Adrenal gland (tissue), 12 donors: ENCODE data around the gene MAST4. TPM values are rescaled to one million over a fixed set of nuclear protein-coding genes. Genes with fewer than 3 reads are reported as not detected.

Experiments
- DNase-seq, 7 donors: peaks; one replicate each; pipeline ENCODE4 v3.0.0-alpha.2; 2019 to 2020
- H3K27ac ChIP-seq, 5 donors: fragments of 200-600 bp; sonication (generic) in 4 of 5; 1 replicate in 3 of 5; 2 replicates in 2 of 5; pipeline versions ENCODE4 v1.5.1 to v1.8.0; 2016 to 2020; ENCODE audit warnings: mild to moderate bottlenecking in 1 of 5
- H3K27me3 ChIP-seq: fragments of 200-600 bp; 2 replicates; pipeline ENCODE4 v1.8.0; 2021
- H3K36me3 ChIP-seq, 2 donors: fragments of 200-600 bp; replicated peaks in 1 of 2; 1 replicate in 1 of 2; 2 replicates in 1 of 2; pipeline versions ENCODE4 v1.5.1 to v1.8.0; 2018 to 2022
- H3K4me1 ChIP-seq, 2 donors: fragments of 200-600 bp; replicated peaks in 1 of 2; 1 replicate in 1 of 2; 2 replicates in 1 of 2; pipeline versions ENCODE4 v1.5.1 to v1.8.0; 2018 to 2021
- H3K4me3 ChIP-seq, 4 donors: fragments of 200-600 bp; sonication (generic) in 3 of 4; one replicate each; pipeline ENCODE4 v1.5.1; 2016 to 2018
- H3K9me3 ChIP-seq, 3 donors: fragments of 200-600 bp; sonication (generic) in 1 of 3; replicated peaks in 1 of 3; 1 replicate in 2 of 3; 2 replicates in 1 of 3; pipeline versions ENCODE4 v1.5.1 to v1.8.0; 2016 to 2021
- CTCF ChIP-seq, 6 experiments: fragments of 450-650 bp in 4 of 6; fragments of 200-600 bp in 2 of 6; sonication (generic) in 1 of 6; IDR thresholded peaks; 1 replicate in 5 of 6; 2 replicates in 1 of 6; pipeline versions ENCODE4 v1.5.1 to v1.8.0; 2016 to 2021; ENCODE audit warnings: antibody characterized with exemption in 6 of 6, mild to moderate bottlenecking in 2 of 6, moderate library complexity in 1 of 6
- POLR2A ChIP-seq, 2 donors: fragments of 450-650 bp; IDR thresholded peaks; one replicate each; pipeline ENCODE4 v1.6.1; 2017; ENCODE audit warnings: antibody characterized with exemption in 2 of 2, mild to moderate bottlenecking in 2 of 2, moderate library complexity in 1 of 2
- WGBS, 4 donors: extraction: QIAGEN DNeasy Blood & Tissue Kit in 2 of 4; methylation state at CpG; one replicate each; pipeline versions ENCODE4 v1.1.5 to v1.1.7; 2013 to 2017; 5-methylcytosine and 5-hydroxymethylcytosine counted together
- intact Hi-C, 2 donors: fragments of 100-400 bp; cut with DNase I; formaldehyde crosslinking; loops; one replicate each; pipeline versions ENCODE4 v1.14.1 to v1.15.0; 2022 to 2023
- polyA plus RNA-seq, 3 donors: library from polyadenylated mRNA; stranded (reverse); fragments of 200-250 nt in 2 of 3; fragments of 350-450 nt in 1 of 3; fragmentation: Illumina TruSeq in 1 of 3; extraction: RNeasy Lipid Tissue Mini Kit (QIAGEN cat#74804) in 1 of 3; gene quantifications; one replicate each; pipeline ENCODE4 v1.2.3, GENCODE V29; 2013 to 2014
- total RNA-seq, 9 donors: library from RNA; depleted of rRNA in 4 of 9; stranded (reverse); fragments of >200 nt in 4 of 9; fragments of 120-200 nt in 1 of 9; fragmentation: NEBNext Ultra II Directional in 1 of 9; extraction: Animal tissue kit (Norgen Biotek cat#: 25700) in 1 of 9; gene quantifications; one replicate each; pipeline versions ENCODE4 v1.1.0 to v1.2.4, GENCODE V29; 2013 to 2023
- donor health status: healthy with polysubstance abuse.
- donor health status: Bipolar disorder and iron deficiency.
- donor health status: DM: yes; HTN: yes; CAD: no.
- donor health status: DM: no; HTN: no; CAD: no.
- donor health status: DM: no; HTN: no; CAD: no.
- donor health status: DM: yes; HTN: yes; CAD: no.

MAST4 gene
- total and polyA plus RNA-seq, 12 donors, result 12.3 to 95.0 (median 42.8) TPM

DNA sequence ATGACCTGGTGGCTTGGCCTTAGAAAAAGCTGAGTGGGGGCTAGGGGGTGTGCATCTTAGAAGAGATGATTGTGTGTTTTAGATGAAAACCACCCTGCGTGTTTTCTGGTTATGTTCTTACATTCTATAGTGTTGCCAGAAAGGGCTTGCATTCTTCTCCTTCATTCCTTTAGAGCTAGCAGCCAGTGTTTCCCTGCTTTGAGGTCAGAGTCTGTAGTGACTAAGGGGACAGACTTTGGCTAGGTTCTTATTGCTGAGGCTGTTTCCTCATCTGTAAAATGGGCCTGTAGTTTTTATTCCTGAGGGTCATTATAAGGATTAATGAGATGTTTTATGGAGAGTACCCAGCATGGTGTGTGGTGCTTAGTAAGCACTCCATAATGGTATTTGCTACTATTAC, 6.4 kb downstream of the MAST4 start:
- DNase-seq, result no peak
- TF ChIP-seq CTCF (IDR thresholded peaks at IDR 0.05), result no peak
- no peak for TF ChIP-seq POLR2A (IDR thresholded peaks at IDR 0.05)
- no peaks in the 10 kb centered on the region for H3K27me3 ChIP-seq
- peaks cover under 1 to 9% of the 10 kb centered on the region in 2 donors for H3K4me1 ChIP-seq
- H3K27ac ChIP-seq, result no peak overlapping the region
- WGBS, 4 donors, result 94 to 100% (median 100%) methylated on average over 1 of the region's 1 CpG
- H3K4me3 ChIP-seq, result no peak overlapping the region
- H3K36me3 ChIP-seq, result no peaks in the 10 kb centered on the region
- intact Hi-C loops, result no loop called here
- H3K9me3 ChIP-seq, result no peaks in the 10 kb centered on the region

GRCh38 chr5:66603164-66603563, 7.0 kb downstream of the MAST4 start:
- Histone ChIP-seq H3K27ac (no peak overlapping the region), H3K4me3 (no peak overlapping the region), H3K9me3 (no peaks in the 10 kb centered on the region), H3K27me3 (no peaks in the 10 kb centered on the region), H3K4me1 (peaks cover 0 to 4% of the 10 kb centered on the region in 2 donors), H3K36me3 (no peaks in the 10 kb centered on the region)
- WGBS, 4 donors, result 90 to 96% (median 95%) methylated on average over 1 of the region's 1 CpG
- no peak for DNase-seq
- TF ChIP-seq POLR2A (IDR thresholded peaks at IDR 0.05), result no peak
- no peak for TF ChIP-seq CTCF (IDR thresholded peaks at IDR 0.05)
- intact Hi-C loops, result no loop called here

DNA sequence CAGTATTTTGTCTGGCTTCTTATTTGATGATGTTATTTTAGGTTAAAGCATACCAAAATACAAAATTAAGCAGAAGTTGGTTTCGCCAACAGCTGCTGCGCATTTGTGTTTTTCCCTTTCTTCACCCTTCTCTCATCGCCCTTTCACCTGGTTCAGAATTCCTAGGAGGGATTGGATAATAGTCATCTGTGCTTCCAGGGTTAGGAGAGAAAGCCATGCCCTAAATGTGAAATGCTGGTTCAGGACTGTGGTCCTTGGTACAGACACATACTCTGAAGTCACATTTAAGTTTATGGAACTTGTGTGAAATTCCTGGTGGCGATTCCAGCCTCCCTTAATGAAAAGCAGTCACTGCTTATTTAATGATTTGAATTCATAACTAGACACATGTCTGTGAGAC, 7.7 kb downstream of the MAST4 start:
- no peak overlapping the region for H3K4me3 ChIP-seq
- no peaks in the 10 kb centered on the region for H3K36me3 ChIP-seq
- no peaks in the 10 kb centered on the region for H3K9me3 ChIP-seq
- no peak for DNase-seq
- TF ChIP-seq CTCF (IDR thresholded peaks at IDR 0.05) (no peak), POLR2A (IDR thresholded peaks at IDR 0.05) (no peak)
- no peaks in the 10 kb centered on the region for H3K4me1 ChIP-seq
- no peaks in the 10 kb centered on the region for H3K27me3 ChIP-seq
- 92 to 97% (median 95%) methylated on average over 4 of the region's 4 CpGs for WGBS, 4 donors
- H3K27ac ChIP-seq, result no peak overlapping the region
- intact Hi-C loops, result no loop called here

- DNase-seq, result no peak
- Histone ChIP-seq H3K27ac (no peak overlapping the region), H3K27me3 (no peaks in the 10 kb centered on the region), H3K9me3 (no peaks in the 10 kb centered on the region), H3K4me3 (no peak overlapping the region), H3K36me3 (no peaks in the 10 kb centered on the region), H3K4me1 (no peaks in the 10 kb centered on the region)
- TF ChIP-seq POLR2A (IDR thresholded peaks at IDR 0.05) (no peak), CTCF (IDR thresholded peaks at IDR 0.05) (no peak)
- intact Hi-C loops, result no loop called here
- WGBS, 4 donors, result 94 to 97% (median 96%) methylated on average over 2 of the region's 2 CpGs
Observed at GRCh38 chr5:66606713-66607112, 10.5 kb downstream of the MAST4 start.
